Stimulated activated CD4-positive, alpha-beta T cell treated with anti-CD3 and anti-CD28 coated beads, Interleukin-1b, Interleukin-23, amount 100 ng/mL, for 24 hours (primary cell): ENCODE results near the gene ENAM.
"Not testable (repeated sequence)": the region's sequence is repeated elsewhere in the genome, so short reads cannot be mapped to it uniquely, and the experiment has no call there.

Source experiments
- DNase-seq, 4 experiments: peaks; one replicate each; pipeline ENCODE4 v3.0.0-alpha.2; 2020; ENCODE audit warnings: low read depth in 4 of 4, low spot score in 1 of 4

The ENAM gene

GRCh38 chr4:70674731-70675130 is 46.2 kb downstream of the ENAM start:
- DNase-seq: no peak

- DNase-seq: no peak
Observed at GRCh38 chr4:70676554-70677090, 48.1 kb downstream of the ENAM start.

- DNase-seq: no peak
Observed at GRCh38 chr4:70678383-70678999, 49.9 kb downstream of the ENAM start.

DNA sequence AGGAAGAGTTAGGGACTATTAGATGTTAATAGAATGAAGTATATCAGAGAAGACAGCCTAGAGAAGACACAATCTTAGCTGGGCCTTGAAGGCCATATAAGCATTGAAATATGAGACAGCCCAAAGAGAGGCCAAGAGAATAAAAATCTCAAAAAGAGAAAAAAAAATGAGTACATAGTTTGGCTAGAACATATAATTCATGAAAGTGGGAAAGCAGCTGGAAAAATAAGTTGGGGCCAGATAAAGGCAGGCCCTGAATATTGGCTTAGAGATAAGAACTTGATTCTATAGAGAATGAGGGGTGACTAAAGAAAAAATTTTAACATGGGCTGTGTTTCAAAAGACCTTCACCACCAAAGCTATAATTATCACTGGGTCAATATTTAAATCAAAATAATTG is 52.4 kb downstream of the ENAM start:
- no peak for DNase-seq

- DNase-seq: no peak
Observed at GRCh38 chr4:70681704-70682103, 53.2 kb downstream of the ENAM start.

DNA sequence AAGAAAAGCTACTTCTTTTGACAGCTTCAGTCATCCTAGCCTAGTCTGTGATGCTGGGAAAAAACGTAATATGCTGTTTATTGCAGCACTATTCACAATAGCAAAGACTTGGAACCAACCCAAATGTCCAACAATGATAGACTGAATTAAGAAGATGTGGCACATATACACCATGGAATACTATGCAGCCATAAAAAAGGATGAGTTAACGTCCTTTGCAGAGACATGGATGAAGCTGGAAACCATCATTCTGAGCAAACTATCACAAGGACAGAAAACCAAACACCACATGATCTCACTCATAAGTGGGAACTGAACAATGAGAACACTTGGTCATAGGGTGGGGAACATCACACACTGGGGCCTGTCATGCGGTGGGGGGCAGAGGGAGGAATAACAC is 53.6 kb downstream of the ENAM start:
- DNase-seq: not testable (repeated sequence)

- DNase-seq: no peak
Observed at GRCh38 chr4:70687392-70687791, 58.8 kb downstream of the ENAM start.

DNA sequence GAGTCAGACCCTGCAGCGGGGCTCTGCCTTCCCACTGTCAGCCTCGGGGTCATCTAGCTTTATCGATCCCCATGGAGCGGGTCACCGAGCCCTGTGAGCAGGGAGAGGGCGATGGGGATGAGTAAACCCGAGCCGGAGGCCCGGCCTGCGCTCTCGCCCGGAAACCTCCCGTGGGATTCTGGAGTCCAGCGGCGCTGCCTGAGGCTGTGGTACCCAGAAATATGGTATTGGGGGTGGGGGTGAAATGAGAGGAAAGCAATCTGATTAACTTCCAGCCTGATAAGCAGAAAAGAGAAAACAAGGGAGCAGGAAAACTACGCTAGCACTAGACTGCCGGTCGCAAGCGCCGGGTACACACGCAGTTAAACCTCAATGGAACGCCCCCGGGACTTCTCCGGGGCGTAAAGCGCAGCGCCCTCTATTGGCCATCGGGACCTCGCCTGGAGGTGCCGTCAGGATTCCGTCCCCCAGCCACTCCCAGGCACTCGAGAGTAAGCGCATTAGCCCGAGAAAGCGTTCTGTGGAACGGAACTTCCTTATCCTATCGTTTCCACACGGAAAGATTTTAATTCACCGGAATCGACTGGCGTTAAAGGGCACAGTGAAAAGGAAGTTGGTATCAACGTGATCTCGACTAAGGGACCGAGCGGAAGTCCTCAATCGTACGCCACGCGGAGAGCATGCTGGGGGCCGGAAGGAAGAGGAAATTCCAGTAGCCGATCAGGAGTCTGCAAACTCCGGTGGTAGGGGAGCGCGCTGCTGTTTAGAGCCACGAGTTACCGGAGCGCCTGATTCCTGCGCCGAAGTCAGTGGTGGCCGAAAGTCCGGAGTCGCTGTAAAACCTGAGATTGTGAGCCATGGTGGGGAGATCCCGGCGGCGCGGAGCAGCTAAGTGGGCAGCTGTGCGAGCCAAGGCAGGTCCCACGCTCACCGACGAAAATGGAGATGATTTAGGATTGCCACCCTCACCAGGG is 59.6 kb downstream of the ENAM start, which contains the start of gene UTP3:
Gene UTP3, plus strand, starts transcription at position 712 of the 974 bp plus-strand sequence. Its CDS starts 146 bp downstream, at position 858.
- DNase-seq: peak; percentile 92 to 94 (median 92)

GRCh38 chr4:70688795-70689231 is 60.3 kb downstream of the ENAM start:
- DNase-seq: peak in 1 of 4 experiments; percentile 16

DNA sequence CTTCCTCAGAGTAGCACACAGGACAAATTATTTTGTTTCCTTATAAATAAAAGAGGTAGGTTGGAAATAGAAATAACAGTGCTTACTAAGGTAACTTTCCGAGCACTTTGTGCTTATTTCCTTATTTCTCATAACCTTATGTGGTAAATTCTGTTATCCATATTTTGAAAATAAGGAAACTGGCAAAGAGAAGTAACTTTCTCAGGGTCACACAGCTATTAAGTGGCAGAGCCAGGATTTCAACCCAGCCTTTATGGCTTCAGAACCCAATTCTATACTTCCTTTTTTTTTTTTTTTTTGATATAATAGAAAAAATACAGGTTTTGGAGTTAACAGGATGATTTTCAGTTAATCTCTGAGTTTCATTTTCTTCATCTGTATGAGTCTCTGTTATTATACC is 63.1 kb downstream of the ENAM start:
- DNase-seq: no peak

DNA sequence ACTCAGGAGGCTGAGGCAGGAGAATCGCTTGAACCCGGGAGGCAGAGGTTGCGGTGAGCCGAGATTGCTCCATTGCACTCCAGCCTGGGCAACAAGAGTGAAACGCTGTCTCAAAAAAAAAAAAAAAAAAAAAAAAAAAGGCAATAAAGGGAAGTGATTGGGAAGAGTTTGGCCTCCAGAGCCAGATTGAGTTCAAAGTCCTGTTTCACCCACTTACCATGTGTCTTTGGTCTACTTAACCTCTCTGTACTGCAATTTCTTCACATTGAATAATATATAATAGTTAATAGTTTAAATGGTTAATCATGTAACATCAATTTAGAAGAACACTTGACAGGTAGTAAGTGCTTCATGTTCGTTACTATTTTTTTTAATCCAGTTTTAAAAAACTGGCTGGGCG is 66.1 kb downstream of the ENAM start:
- not testable (repeated sequence) for DNase-seq
